HepG2 (cell line): Measurements from ENCODE around the gene KRTAP13-2. TPM values are rescaled to one million over a fixed set of nuclear protein-coding genes. Genes with fewer than 3 reads are reported as not detected.

Experiments
- ATAC-seq: fragments of 200-7000 bp; cut with Tn5 transposase; 3 replicates; pipeline ENCODE4 v1.9.1; 2020; ENCODE audit warnings: mild to moderate bottlenecking, moderate library complexity
- BruUV-seq: library from RNA; stranded (reverse); fragments of 400-500 nt; replicated peaks from 2 replicates; lab custom pipeline; 2021; lab: Mats Ljungman, UMichigan
- CTCF ChIA-PET: fragments of 300-600 bp; formaldehyde crosslinking; extraction: SDS; loops from one replicate; lab custom pipeline; 2021; ENCODE audit warnings: low total read pairs, inconsistent platforms, low intra/inter-chr PET ratio; lab: Yijun Ruan, JAX
- POLR2A ChIA-PET: fragments of 350-600 bp; sonication (Branson Sonifier 250); formaldehyde crosslinking; loops from one replicate; lab custom pipeline; 2020; ENCODE audit warnings: antibody characterized with exemption, inconsistent platforms; lab: Yijun Ruan, JAX
- DNase-seq: peaks from one replicate; pipeline ENCODE4 v3.0.0-alpha.2; 2015; ENCODE audit warnings: low spot score
- FAIRE-seq: peaks from 3 replicates; lab custom pipeline; 2011; peaks lifted over from hg19 to GRCh38; lab: Jason Lieb, UNC
- H2AFZ ChIP-seq: one replicate; pipeline ENCODE4 v1.6.1; 2011; ENCODE audit warnings: low read length, inconsistent platforms
- H3K27ac ChIP-seq: fragments of 300-600 bp; 3 replicates; pipeline ENCODE4 v1.8.0; 2011; ENCODE audit warnings: mixed run types, mild to moderate bottlenecking, mixed read lengths, low read length, inconsistent platforms; ENCODE audit not compliant: insufficient read depth; ENCODE audit errors: extremely low read length
- H3K27me3 ChIP-seq, 2 experiments: fragments of 200-600 bp in 1 of 2; 2 replicates in 1 of 2; 3 replicates in 1 of 2; pipeline versions ENCODE4 v1.6.0 to v1.8.0; 2011; ENCODE audit warnings: low read length in 2 of 2, mild to moderate bottlenecking in 2 of 2, moderate library complexity in 2 of 2, inconsistent platforms in 1 of 2; ENCODE audit not compliant: insufficient read depth in 2 of 2, control insufficient read depth in 1 of 2
- H3K36me3 ChIP-seq, 2 experiments: fragments of 200-600 bp in 1 of 2; replicated peaks in 1 of 2; 2 replicates in 1 of 2; 3 replicates in 1 of 2; pipeline versions ENCODE4 v1.5.1 to v1.8.0; 2011; ENCODE audit warnings: low read length in 2 of 2, inconsistent platforms in 1 of 2; ENCODE audit not compliant: insufficient read depth in 2 of 2, control insufficient read depth in 1 of 2
- H3K4me1 ChIP-seq: 2 replicates; pipeline ENCODE4 v1.5.1; 2012; ENCODE audit warnings: low read length, inconsistent platforms; ENCODE audit not compliant: insufficient read depth
- H3K4me2 ChIP-seq: 2 replicates; pipeline ENCODE4 v1.6.0; 2011; ENCODE audit warnings: low read depth, low read length, inconsistent platforms
- H3K4me3 ChIP-seq, 3 experiments: fragments of 200-600 bp in 1 of 3; sonication (generic), shearing (Covaris generic) in 1 of 3; replicated peaks in 1 of 3; 2 replicates each; pipeline ENCODE4 v1.5.1; 2011 to 2016; ENCODE audit warnings: low read length in 3 of 3, inconsistent platforms in 2 of 3, low read depth in 2 of 3, mild to moderate bottlenecking in 2 of 3, control low read depth in 1 of 3, mixed read lengths in 1 of 3; ENCODE audit not compliant: insufficient read depth in 1 of 3
- H3K79me2 ChIP-seq: one replicate; pipeline ENCODE4 v1.6.1; 2011; ENCODE audit warnings: low read length, inconsistent platforms; ENCODE audit not compliant: insufficient read depth
- H3K9ac ChIP-seq: 2 replicates; pipeline ENCODE4 v1.6.0; 2011; ENCODE audit warnings: mild to moderate bottlenecking, low read depth, low read length, inconsistent platforms; ENCODE audit not compliant: insufficient read depth
- H3K9me3 ChIP-seq: 2 replicates; pipeline ENCODE4 v1.5.1; 2012; ENCODE audit warnings: mild to moderate bottlenecking, low read length
- H4K20me1 ChIP-seq: 2 replicates; pipeline ENCODE4 v1.6.0; 2011; ENCODE audit warnings: inconsistent platforms, mild to moderate bottlenecking, low read length, moderate library complexity; ENCODE audit not compliant: insufficient read depth
- ATF7-NPFF ChIP-seq: sonication (generic); formaldehyde crosslinking; IDR thresholded peaks from 2 replicates; pipeline ENCODE4 v1.8.1; 2023; ENCODE audit warnings: mild to moderate bottlenecking, low read depth, missing genetic modification reagents, moderate library complexity
- CREB1 ChIP-seq, 2 experiments: fragments of 450-650 bp in 1 of 2; IDR thresholded peaks; 2 replicates each; pipeline ENCODE4 v1.6.1; 2016 to 2017; ENCODE audit warnings: control low read depth in 1 of 2, mild to moderate bottlenecking in 1 of 2, missing compliant biosample characterization in 1 of 2, missing genetic modification characterization in 1 of 2
- FOXP1 ChIP-seq, 2 experiments: fragments of 450-650 bp in 1 of 2; IDR thresholded peaks; 2 replicates each; pipeline ENCODE4 v1.6.1; 2017 to 2018; ENCODE audit warnings: antibody characterized with exemption in 1 of 2
- JUN ChIP-seq: sonication (generic); formaldehyde crosslinking; IDR thresholded peaks from 2 replicates; pipeline ENCODE4 v1.4.0; 2020; ENCODE audit warnings: mild to moderate bottlenecking, missing genetic modification reagents
- KDM5A ChIP-seq: fragments of 200-600 bp; sonication (generic); IDR thresholded peaks from 2 replicates; pipeline ENCODE4 v1.7.0; 2018; ENCODE audit warnings: antibody characterized with exemption, mild to moderate bottlenecking, low read length, borderline replicate concordance
- MAFK ChIP-seq, 2 experiments: IDR thresholded peaks in 1 of 2; conservative IDR thresholded peaks in 1 of 2; 2 replicates each; pipeline ENCODE4 v1.6.1; 2011; ENCODE audit warnings: improper control_type of control experiment in 2 of 2, low read length in 2 of 2
- SAFB2 ChIP-seq: sonication (generic); formaldehyde crosslinking; IDR thresholded peaks from 2 replicates; pipeline ENCODE4 v1.5.1; 2020; ENCODE audit warnings: missing genetic modification reagents, low read depth, mild to moderate bottlenecking, borderline replicate concordance
- U2AF2 ChIP-seq: fragments of 200-400 bp; formaldehyde crosslinking; IDR thresholded peaks from 2 replicates; pipeline ENCODE4 v1.6.1; 2017; ENCODE audit warnings: low read depth, mild to moderate bottlenecking, low read length
- ZNF224 ChIP-seq: sonication (generic); formaldehyde crosslinking; IDR thresholded peaks from 2 replicates; pipeline ENCODE4 v1.5.0; 2020; ENCODE audit warnings: mild to moderate bottlenecking, missing genetic modification reagents
- ZSCAN31 ChIP-seq: sonication (generic); formaldehyde crosslinking; IDR thresholded peaks from 2 replicates; pipeline ENCODE4 v1.5.0; 2020; ENCODE audit warnings: low read depth, mild to moderate bottlenecking, missing genetic modification reagents
- WGBS: methylation state at CpG from one replicate; pipeline ENCODE4 v1.1.6; 2017; ENCODE audit warnings: low lambda C conversion rate; 5-methylcytosine and 5-hydroxymethylcytosine counted together
- in situ Hi-C: cut with HindIII; loops from 2 replicates; pipeline ENCODE4 v1.10.0; 2017; ENCODE audit warnings: low pct_unique_long_range_greater_than_20kb; ENCODE audit not compliant: extremely low pct_ligation_motif_present
- intact Hi-C: fragments of 100-400 bp; cut with micrococcal nuclease; formaldehyde crosslinking; loops from one replicate; pipeline ENCODE4 v1.10.0; 2022; ENCODE audit not compliant: unreplicated experiment
- polyA plus RNA-seq, 8 experiments: library from polyadenylated mRNA; depleted of rRNA in 3 of 8; stranded (reverse) in 7 of 8; unstranded in 1 of 8; fragments of >200 nt; fragmentation: Illumina TruSeq in 4 of 8; extraction: Trizol in 4 of 8; gene quantifications; 2 replicates each; pipeline versions ENCODE4 v1.2.1 to v1.2.3, GENCODE V29; 2011 to 2016; ENCODE audit warnings: low read depth in 4 of 8, missing spikeins in 1 of 8, mixed read lengths in 1 of 8; ENCODE audit not compliant: insufficient read depth in 1 of 8
- total RNA-seq, 5 experiments: library from RNA; depleted of rRNA; stranded (reverse); fragments of >200 nt; fragmentation: Illumina TruSeq; extraction: Trizol; gene quantifications; 2 replicates each; pipeline ENCODE4 v1.2.3, GENCODE V29; 2016; ENCODE audit warnings: low read depth in 1 of 5
- TF ChIP-seq, protein P1 (sequence below): IDR thresholded peaks from 2 replicates; pipeline ENCODE4 v1.6.1; 2016
- TF ChIP-seq, protein P2 (sequence below): sonication (generic); formaldehyde crosslinking; IDR thresholded peaks from 2 replicates; pipeline ENCODE4 v1.5.1; 2020; ENCODE audit warnings: missing genetic modification reagents, mild to moderate bottlenecking, borderline replicate concordance
- TF ChIP-seq, protein P3 (sequence below): IDR thresholded peaks from 2 replicates; pipeline ENCODE4 v1.6.1; 2012; ENCODE audit warnings: low read length, improper control_type of control experiment

Gene KRTAP13-2
- total and polyA plus RNA-seq, 2 of the 13 experiments (the other 11 are each of a cell fraction or from before 2014, with no cell fraction given), result not detected

DNA sequence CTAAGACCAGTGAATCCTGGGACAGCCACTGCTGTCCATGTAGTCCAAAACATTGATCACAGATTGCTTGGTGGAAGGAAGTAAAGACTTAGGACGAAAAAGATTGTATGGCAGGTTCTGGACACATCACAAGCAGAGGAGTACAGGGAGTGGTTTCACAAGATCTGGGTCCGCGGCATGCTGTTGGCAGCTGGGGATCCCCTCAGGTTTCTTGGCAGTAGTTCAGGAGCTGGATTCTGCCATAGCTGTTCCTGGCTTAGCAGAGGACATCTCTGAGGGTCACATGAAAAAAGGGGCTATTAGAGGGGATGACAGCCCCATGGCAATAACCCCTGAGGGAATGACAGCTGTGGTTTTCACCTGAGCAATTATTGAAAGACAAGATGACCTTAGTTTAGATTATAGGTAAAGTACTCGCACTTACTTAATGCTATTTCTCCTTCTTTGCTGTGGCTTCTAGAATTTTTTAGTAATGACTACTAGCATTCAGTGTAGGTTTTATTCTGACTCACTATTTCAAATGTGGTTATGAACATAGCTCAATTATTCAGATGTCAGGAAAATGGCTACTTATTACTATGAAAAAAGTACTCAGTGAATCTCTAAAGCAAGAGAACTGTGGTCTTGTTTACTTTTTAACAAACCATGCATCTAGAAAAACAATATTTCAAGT, 42.7 kb downstream of the KRTAP13-2 start:
- Histone ChIP-seq H3K9me3 (peaks cover 91% of the 10 kb centered on the region), H3K4me3 (no peak overlapping the region), H3K79me2 (no peaks in the 10 kb centered on the region), H2AFZ (no peak overlapping the region), H3K4me2 (no peak overlapping the region), H3K4me1 (no peaks in the 10 kb centered on the region), H3K27ac (no peak overlapping the region), H3K36me3 (no peaks in the 10 kb centered on the region), H4K20me1 (no peaks in the 10 kb centered on the region), H3K27me3 (no peaks in the 10 kb centered on the region), H3K9ac (no peak overlapping the region)
- DNase-seq, result no peak
- POLR2A ChIA-PET, result no interaction called here
- BruUV-seq, result no TSS peak
- no peak for FAIRE-seq
- 0% methylated on average over 4 of the region's 4 CpGs for WGBS
- ATAC-seq, result no peak
- CTCF ChIA-PET, result no interaction called here
- in situ Hi-C loops (loop anchor here (25.0 kb wide), 1 partner anchor 758 kb away; no protein-coding TSS in a partner anchor), intact Hi-C loops (no loop called here)
- TF ChIP-seq ZSCAN31 (no peak), CREB1 (IDR thresholded peaks at IDR 0.05) (no peak), CREB1 (CRISPR knock-in tag; IDR thresholded peaks at IDR 0.05) (no peak), MAFK (conservative IDR thresholded peaks at IDR 0.05 in 1 of 2, IDR thresholded peaks at IDR 0.05 in 1 of 2; ENCODE audit: low read length in 2 of 2) (no peak), JUN (CRISPR knock-in tag) (no peak), FOXP1 (IDR thresholded peaks at IDR 0.05) (no peak), FOXP1 (CRISPR knock-in tag; IDR thresholded peaks at IDR 0.05) (no peak), ZNF224 (CRISPR knock-in tag) (no peak), SAFB2 (CRISPR knock-in tag) (no peak), KDM5A (no peak), U2AF2 (no peak), ATF7-NPFF (CRISPR knock-in tag) (no peak)
- TF ChIP-seq, protein P1, sequence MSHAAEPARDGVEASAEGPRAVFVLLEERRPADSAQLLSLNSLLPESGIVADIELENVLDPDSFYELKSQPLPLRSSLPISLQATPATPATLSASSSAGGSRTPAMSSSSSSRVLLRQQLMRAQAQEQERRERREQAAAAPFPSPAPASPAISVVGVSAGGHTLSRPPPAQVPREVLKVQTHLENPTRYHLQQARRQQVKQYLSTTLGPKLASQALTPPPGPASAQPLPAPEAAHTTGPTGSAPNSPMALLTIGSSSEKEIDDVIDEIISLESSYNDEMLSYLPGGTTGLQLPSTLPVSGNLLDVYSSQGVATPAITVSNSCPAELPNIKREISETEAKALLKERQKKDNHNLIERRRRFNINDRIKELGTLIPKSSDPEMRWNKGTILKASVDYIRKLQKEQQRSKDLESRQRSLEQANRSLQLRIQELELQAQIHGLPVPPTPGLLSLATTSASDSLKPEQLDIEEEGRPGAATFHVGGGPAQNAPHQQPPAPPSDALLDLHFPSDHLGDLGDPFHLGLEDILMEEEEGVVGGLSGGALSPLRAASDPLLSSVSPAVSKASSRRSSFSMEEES, result no peak
- TF ChIP-seq, protein P2, sequence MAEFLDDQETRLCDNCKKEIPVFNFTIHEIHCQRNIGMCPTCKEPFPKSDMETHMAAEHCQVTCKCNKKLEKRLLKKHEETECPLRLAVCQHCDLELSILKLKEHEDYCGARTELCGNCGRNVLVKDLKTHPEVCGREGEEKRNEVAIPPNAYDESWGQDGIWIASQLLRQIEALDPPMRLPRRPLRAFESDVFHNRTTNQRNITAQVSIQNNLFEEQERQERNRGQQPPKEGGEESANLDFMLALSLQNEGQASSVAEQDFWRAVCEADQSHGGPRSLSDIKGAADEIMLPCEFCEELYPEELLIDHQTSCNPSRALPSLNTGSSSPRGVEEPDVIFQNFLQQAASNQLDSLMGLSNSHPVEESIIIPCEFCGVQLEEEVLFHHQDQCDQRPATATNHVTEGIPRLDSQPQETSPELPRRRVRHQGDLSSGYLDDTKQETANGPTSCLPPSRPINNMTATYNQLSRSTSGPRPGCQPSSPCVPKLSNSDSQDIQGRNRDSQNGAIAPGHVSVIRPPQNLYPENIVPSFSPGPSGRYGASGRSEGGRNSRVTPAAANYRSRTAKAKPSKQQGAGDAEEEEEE, result no peak
- TF ChIP-seq, protein P3, sequence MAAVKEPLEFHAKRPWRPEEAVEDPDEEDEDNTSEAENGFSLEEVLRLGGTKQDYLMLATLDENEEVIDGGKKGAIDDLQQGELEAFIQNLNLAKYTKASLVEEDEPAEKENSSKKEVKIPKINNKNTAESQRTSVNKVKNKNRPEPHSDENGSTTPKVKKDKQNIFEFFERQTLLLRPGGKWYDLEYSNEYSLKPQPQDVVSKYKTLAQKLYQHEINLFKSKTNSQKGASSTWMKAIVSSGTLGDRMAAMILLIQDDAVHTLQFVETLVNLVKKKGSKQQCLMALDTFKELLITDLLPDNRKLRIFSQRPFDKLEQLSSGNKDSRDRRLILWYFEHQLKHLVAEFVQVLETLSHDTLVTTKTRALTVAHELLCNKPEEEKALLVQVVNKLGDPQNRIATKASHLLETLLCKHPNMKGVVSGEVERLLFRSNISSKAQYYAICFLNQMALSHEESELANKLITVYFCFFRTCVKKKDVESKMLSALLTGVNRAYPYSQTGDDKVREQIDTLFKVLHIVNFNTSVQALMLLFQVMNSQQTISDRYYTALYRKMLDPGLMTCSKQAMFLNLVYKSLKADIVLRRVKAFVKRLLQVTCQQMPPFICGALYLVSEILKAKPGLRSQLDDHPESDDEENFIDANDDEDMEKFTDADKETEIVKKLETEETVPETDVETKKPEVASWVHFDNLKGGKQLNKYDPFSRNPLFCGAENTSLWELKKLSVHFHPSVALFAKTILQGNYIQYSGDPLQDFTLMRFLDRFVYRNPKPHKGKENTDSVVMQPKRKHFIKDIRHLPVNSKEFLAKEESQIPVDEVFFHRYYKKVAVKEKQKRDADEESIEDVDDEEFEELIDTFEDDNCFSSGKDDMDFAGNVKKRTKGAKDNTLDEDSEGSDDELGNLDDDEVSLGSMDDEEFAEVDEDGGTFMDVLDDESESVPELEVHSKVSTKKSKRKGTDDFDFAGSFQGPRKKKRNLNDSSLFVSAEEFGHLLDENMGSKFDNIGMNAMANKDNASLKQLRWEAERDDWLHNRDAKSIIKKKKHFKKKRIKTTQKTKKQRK, result no peak
